K562 (cell line): ENCODE results near the gene UPF1. TPM values are rescaled to one million over a fixed set of nuclear protein-coding genes. Genes with fewer than 3 reads are reported as not detected.

Experiments used
- ARID1B ChIP-seq: fragments of 450-650 bp; IDR thresholded peaks from 2 replicates; pipeline ENCODE4 v1.6.1; 2016; ENCODE audit warnings: antibody characterized with exemption, mild to moderate bottlenecking, inconsistent platforms
- ATF7 ChIP-seq: fragments of 450-650 bp; IDR thresholded peaks from 2 replicates; pipeline ENCODE4 v1.7.1; 2014; ENCODE audit warnings: mild to moderate bottlenecking, moderate library complexity
- COPS2 ChIP-seq: fragments of 450-650 bp; conservative IDR thresholded peaks from 2 replicates; pipeline ENCODE4 v1.6.1; 2016; ENCODE audit warnings: mild to moderate bottlenecking, moderate library complexity
- FOXK2 ChIP-seq, 2 experiments: fragments of 450-650 bp; IDR thresholded peaks in 1 of 2; conservative IDR thresholded peaks in 1 of 2; 2 replicates each; pipeline ENCODE4 v1.6.1; 2016; ENCODE audit warnings: low read depth in 2 of 2, mild to moderate bottlenecking in 1 of 2
- GMEB1 ChIP-seq: fragments of 250-450 bp; sonication (Bioruptor Pico); IDR thresholded peaks from 2 replicates; pipeline ENCODE4 v1.4.0; 2020; ENCODE audit warnings: mild to moderate bottlenecking
- HMG20B ChIP-seq: fragments of 250-450 bp; sonication (Bioruptor Pico); IDR thresholded peaks from 2 replicates; pipeline ENCODE4 v1.5.0; 2021; ENCODE audit warnings: mild to moderate bottlenecking
- HMGN3 ChIP-seq: IDR thresholded peaks from 2 replicates; pipeline ENCODE4 v1.6.1; 2011; ENCODE audit warnings: borderline replicate concordance, low read depth, mild to moderate bottlenecking, mixed read lengths, low read length; ENCODE audit not compliant: insufficient read length; ENCODE audit errors: extremely low read depth
- IFI16 ChIP-seq: fragments of 250-450 bp; sonication (Bioruptor Pico); IDR thresholded peaks from 2 replicates; pipeline ENCODE4 v2.1.2; 2022; ENCODE audit warnings: mild to moderate bottlenecking, inconsistent platforms
- L3MBTL2 ChIP-seq: fragments of 450-650 bp; IDR thresholded peaks from 2 replicates; pipeline ENCODE4 v1.6.1; 2016; ENCODE audit warnings: mild to moderate bottlenecking, moderate library complexity
- RAD21 ChIP-seq, 2 experiments: fragments of 250-450 bp in 1 of 2; fragments of 450-650 bp in 1 of 2; sonication (Bioruptor Pico) in 1 of 2; formaldehyde crosslinking in 1 of 2; IDR thresholded peaks in 1 of 2; conservative IDR thresholded peaks in 1 of 2; 2 replicates each; pipeline versions ENCODE4 v1.4.0 to v1.8.0; 2020 to 2022; ENCODE audit warnings: mild to moderate bottlenecking in 2 of 2, moderate library complexity in 1 of 2
- RBBP5 ChIP-seq: fragments of 200-600 bp; sonication (generic); IDR thresholded peaks from 2 replicates; pipeline ENCODE4 v1.6.1; 2012; ENCODE audit warnings: borderline replicate concordance, mild to moderate bottlenecking, low read length, control low read depth, inconsistent platforms; ENCODE audit not compliant: insufficient read depth, poor library complexity, severe bottlenecking
- RBFOX2 ChIP-seq: fragments of 200-400 bp; formaldehyde crosslinking; IDR thresholded peaks from 2 replicates; pipeline ENCODE4 v1.6.1; 2017; ENCODE audit warnings: low read depth, mild to moderate bottlenecking, low read length, moderate library complexity
- SMARCC2 ChIP-seq: fragments of 450-650 bp; IDR thresholded peaks from 2 replicates; pipeline ENCODE4 v1.6.1; 2017; ENCODE audit warnings: antibody characterized with exemption, moderate library complexity, mild to moderate bottlenecking, low read depth
- ZFX ChIP-seq: sonication (generic); formaldehyde crosslinking; IDR thresholded peaks from 2 replicates; pipeline ENCODE4 v1.8.0; 2022; ENCODE audit warnings: mild to moderate bottlenecking, missing genetic modification reagents, moderate library complexity
- ZNF253 ChIP-seq: fragments of 250-450 bp; sonication (Bioruptor Pico); conservative IDR thresholded peaks from 2 replicates; pipeline ENCODE4 v1.6.1; 2021; ENCODE audit warnings: mild to moderate bottlenecking
- ZNF696 ChIP-seq: fragments of 250-450 bp; sonication (Bioruptor Pico); conservative IDR thresholded peaks from 2 replicates; pipeline ENCODE4 v1.4.0; 2020; ENCODE audit warnings: mild to moderate bottlenecking, moderate library complexity
- ZNF764 ChIP-seq: fragments of 250-450 bp; sonication (Bioruptor Pico); IDR thresholded peaks from 2 replicates; pipeline ENCODE4 v1.4.0; 2020; ENCODE audit warnings: low read depth, mild to moderate bottlenecking, moderate library complexity
- ZNF778 ChIP-seq: fragments of 450-650 bp; formaldehyde crosslinking; IDR thresholded peaks from 2 replicates; pipeline ENCODE4 v1.4.0; 2020; ENCODE audit warnings: mild to moderate bottlenecking, moderate library complexity
- ZNF780A ChIP-seq: fragments of 250-450 bp; sonication (Bioruptor Pico); IDR thresholded peaks from 2 replicates; pipeline ENCODE4 v1.5.0; 2021; ENCODE audit warnings: mild to moderate bottlenecking
- polyA plus RNA-seq, 8 experiments: library from polyadenylated mRNA; depleted of rRNA in 4 of 8; stranded (reverse) in 5 of 8; unstranded in 3 of 8; fragments of >200 nt; fragmentation: Nextera tagmentation in 2 of 8; fragmentation: Illumina TruSeq in 1 of 8; extraction: Ambion mirVana in 2 of 8; extraction: Trizol in 1 of 8; gene quantifications; 2 replicates each; pipeline versions ENCODE4 v1.2.1 to v1.2.3, GENCODE V29; 2011 to 2014; ENCODE audit warnings: inconsistent platforms in 1 of 8, missing spikeins in 1 of 8
- total RNA-seq, 7 experiments: library from RNA; depleted of rRNA in 6 of 7; stranded (reverse); fragments of >200 nt in 6 of 7; fragmentation: Illumina TruSeq in 2 of 7; extraction: Trizol in 2 of 7; gene quantifications; 2 replicates each; pipeline versions ENCODE4 v1.2.1 to v1.2.3, GENCODE V29; 2011 to 2021; ENCODE audit warnings: low replicate concordance in 1 of 7
- TF ChIP-seq, protein P1 (sequence below): fragments of 250-450 bp; sonication (Bioruptor Pico); IDR thresholded peaks from 2 replicates; pipeline ENCODE4 v1.4.0; 2020; ENCODE audit warnings: borderline replicate concordance
- TF ChIP-seq, protein P2 (sequence below): fragments of 450-650 bp; conservative IDR thresholded peaks from 2 replicates; pipeline ENCODE4 v1.6.1; 2016; ENCODE audit warnings: missing genetic modification characterization, low read depth, mild to moderate bottlenecking, control low read depth, missing compliant biosample characterization
- TF ChIP-seq, protein P3 (sequence below): fragments of 450-650 bp; IDR thresholded peaks from 2 replicates; pipeline ENCODE4 v1.6.1; 2016

Gene UPF1
- total and polyA plus RNA-seq, 9 of the 15 experiments (the other 6 are each of a cell fraction or from before 2014, with no cell fraction given), result 0.34 to 103 (median 27.9) TPM

- TF ChIP-seq, protein P1, sequence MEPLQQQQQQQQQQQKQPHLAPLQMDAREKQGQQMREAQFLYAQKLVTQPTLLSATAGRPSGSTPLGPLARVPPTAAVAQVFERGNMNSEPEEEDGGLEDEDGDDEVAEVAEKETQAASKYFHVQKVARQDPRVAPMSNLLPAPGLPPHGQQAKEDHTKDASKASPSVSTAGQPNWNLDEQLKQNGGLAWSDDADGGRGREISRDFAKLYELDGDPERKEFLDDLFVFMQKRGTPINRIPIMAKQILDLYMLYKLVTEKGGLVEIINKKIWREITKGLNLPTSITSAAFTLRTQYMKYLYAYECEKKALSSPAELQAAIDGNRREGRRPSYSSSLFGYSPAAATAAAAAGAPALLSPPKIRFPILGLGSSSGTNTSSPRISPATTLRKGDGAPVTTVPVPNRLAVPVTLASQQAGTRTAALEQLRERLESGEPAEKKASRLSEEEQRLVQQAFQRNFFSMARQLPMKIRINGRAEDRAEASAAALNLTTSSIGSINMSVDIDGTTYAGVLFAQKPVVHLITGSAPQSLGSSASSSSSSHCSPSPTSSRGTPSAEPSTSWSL (CRISPR knock-in tag), result no peak
- TF ChIP-seq HMG20B (CRISPR knock-in tag), result no peak
- TF ChIP-seq ZNF764 (CRISPR knock-in tag), result no peak
- peak; percentile 71 for TF ChIP-seq ZFX
- peak; percentile 19; the same call in 1 of the 2 replicates for TF ChIP-seq L3MBTL2
- no peak for TF ChIP-seq ZNF253 (CRISPR knock-in tag)
- no peak for TF ChIP-seq ZNF780A (CRISPR knock-in tag)
- no peak for TF ChIP-seq RBFOX2
- peak; percentile 34 for TF ChIP-seq RBBP5
- TF ChIP-seq ZNF696 (CRISPR knock-in tag), result no peak
- TF ChIP-seq RAD21 (CRISPR knock-in tag; conservative IDR thresholded peaks at IDR 0.05 in 1 of 2, IDR thresholded peaks at IDR 0.05 in 1 of 2), result no peak
- TF ChIP-seq, protein P2, sequence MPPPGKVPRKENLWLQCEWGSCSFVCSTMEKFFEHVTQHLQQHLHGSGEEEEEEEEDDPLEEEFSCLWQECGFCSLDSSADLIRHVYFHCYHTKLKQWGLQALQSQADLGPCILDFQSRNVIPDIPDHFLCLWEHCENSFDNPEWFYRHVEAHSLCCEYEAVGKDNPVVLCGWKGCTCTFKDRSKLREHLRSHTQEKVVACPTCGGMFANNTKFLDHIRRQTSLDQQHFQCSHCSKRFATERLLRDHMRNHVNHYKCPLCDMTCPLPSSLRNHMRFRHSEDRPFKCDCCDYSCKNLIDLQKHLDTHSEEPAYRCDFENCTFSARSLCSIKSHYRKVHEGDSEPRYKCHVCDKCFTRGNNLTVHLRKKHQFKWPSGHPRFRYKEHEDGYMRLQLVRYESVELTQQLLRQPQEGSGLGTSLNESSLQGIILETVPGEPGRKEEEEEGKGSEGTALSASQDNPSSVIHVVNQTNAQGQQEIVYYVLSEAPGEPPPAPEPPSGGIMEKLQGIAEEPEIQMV, result no peak
- peak; percentile 17; the same call in 1 of the 2 replicates for TF ChIP-seq ARID1B
- TF ChIP-seq GMEB1, result no peak
- TF ChIP-seq, protein P3, sequence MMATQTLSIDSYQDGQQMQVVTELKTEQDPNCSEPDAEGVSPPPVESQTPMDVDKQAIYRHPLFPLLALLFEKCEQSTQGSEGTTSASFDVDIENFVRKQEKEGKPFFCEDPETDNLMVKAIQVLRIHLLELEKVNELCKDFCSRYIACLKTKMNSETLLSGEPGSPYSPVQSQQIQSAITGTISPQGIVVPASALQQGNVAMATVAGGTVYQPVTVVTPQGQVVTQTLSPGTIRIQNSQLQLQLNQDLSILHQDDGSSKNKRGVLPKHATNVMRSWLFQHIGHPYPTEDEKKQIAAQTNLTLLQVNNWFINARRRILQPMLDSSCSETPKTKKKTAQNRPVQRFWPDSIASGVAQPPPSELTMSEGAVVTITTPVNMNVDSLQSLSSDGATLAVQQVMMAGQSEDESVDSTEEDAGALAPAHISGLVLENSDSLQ, result no peak
- no peak for TF ChIP-seq ZNF778 (CRISPR knock-in tag)
- TF ChIP-seq SMARCC2, result no peak
- no peak for TF ChIP-seq COPS2
- no peak for TF ChIP-seq IFI16 (CRISPR knock-in tag)
- TF ChIP-seq FOXK2 (conservative IDR thresholded peaks at IDR 0.05 in 1 of 2, IDR thresholded peaks at IDR 0.05 in 1 of 2; ENCODE audit: low read depth in 2 of 2), result no peak
- TF ChIP-seq ATF7, result no peak
- peak; percentile 47 for TF ChIP-seq HMGN3
- TF ChIP-seq, all 486 proteins: peak for 19
These were observed 66.4 kb downstream of the UPF1 start (continued) for GRCh38 chr19:18898081-18898606.
